Liver (tissue), 3 donors: ENCODE data around the gene C2orf92.

Experiments
- ATF3 ChIP-seq: IDR thresholded peaks from 2 replicates; pipeline ENCODE4 v1.6.1; 2016; ENCODE audit warnings: antibody characterized with exemption
- CTCF ChIP-seq: fragments of 150-350 bp; IDR thresholded peaks from 2 replicates; pipeline ENCODE4 v1.5.1; 2017; ENCODE audit warnings: improper control_type of control experiment, low read depth, low read length; ENCODE audit not compliant: missing input control
- MAX ChIP-seq: IDR thresholded peaks from 2 replicates; pipeline ENCODE4 v1.6.1; 2016; ENCODE audit warnings: antibody characterized with exemption
- REST ChIP-seq: IDR thresholded peaks from 2 replicates; pipeline ENCODE4 v1.6.1; 2016; ENCODE audit warnings: antibody characterized with exemption, mild to moderate bottlenecking
- SP1 ChIP-seq: IDR thresholded peaks from 2 replicates; pipeline ENCODE4 v1.6.1; 2018; ENCODE audit warnings: antibody characterized with exemption, mild to moderate bottlenecking
- TAF1 ChIP-seq: conservative IDR thresholded peaks from 2 replicates; pipeline ENCODE4 v1.6.1; 2016; ENCODE audit warnings: antibody characterized with exemption, mild to moderate bottlenecking
- donor health status: healthy.
- donor health status: healthy.

- TF ChIP-seq ATF3 (no peak), CTCF (no peak), SP1 (no peak), MAX (no peak), REST (no peak), TAF1 (no peak)
Measured at GRCh38 chr2:97720746-97721145, 51.2 kb downstream of the C2orf92 start.
